Osteoblast (primary cell): ENCODE data around the gene ESPL1. TPM values are rescaled to one million over a fixed set of nuclear protein-coding genes. Genes with fewer than 3 reads are reported as not detected.

Source experiments
- DNase-seq: peaks from one replicate; pipeline ENCODE4 v3.0.0; 2011; ENCODE audit warnings: low spot score, mixed read lengths; ENCODE audit not compliant: insufficient read length; ENCODE audit errors: missing footprints
- H2AFZ ChIP-seq: 2 replicates; pipeline ENCODE4 v1.6.0; 2011; ENCODE audit warnings: mild to moderate bottlenecking, low read length
- H3K27ac ChIP-seq: 2 replicates; pipeline ENCODE4 v1.5.1; 2011; ENCODE audit warnings: mild to moderate bottlenecking, low read depth, low read length, moderate library complexity
- H3K27me3 ChIP-seq: 2 replicates; pipeline ENCODE4 v1.6.0; 2012; ENCODE audit warnings: mild to moderate bottlenecking, control low read depth, inconsistent platforms, low read length, moderate library complexity; ENCODE audit not compliant: insufficient read depth
- H3K36me3 ChIP-seq: 2 replicates; pipeline ENCODE4 v1.5.1; 2011; ENCODE audit warnings: mild to moderate bottlenecking, low read length, control low read depth, moderate library complexity; ENCODE audit not compliant: insufficient read depth
- H3K4me1 ChIP-seq: 2 replicates; pipeline ENCODE4 v1.5.1; 2011; ENCODE audit warnings: mild to moderate bottlenecking, low read length, control low read depth, moderate library complexity; ENCODE audit not compliant: insufficient read depth
- H3K4me2 ChIP-seq: 2 replicates; pipeline ENCODE4 v1.6.0; 2011; ENCODE audit warnings: mild to moderate bottlenecking, low read length; ENCODE audit not compliant: insufficient read depth
- H3K4me3 ChIP-seq: fragments of 200-600 bp; sonication (generic); 3 replicates; pipeline ENCODE4 v1.5.1; 2012; ENCODE audit warnings: mild to moderate bottlenecking, low read length, inconsistent platforms; ENCODE audit not compliant: insufficient read depth
- H3K79me2 ChIP-seq: 2 replicates; pipeline ENCODE4 v1.6.0; 2012; ENCODE audit warnings: mild to moderate bottlenecking, low read length, control low read depth, inconsistent platforms; ENCODE audit not compliant: insufficient read depth
- H3K9me3 ChIP-seq: 2 replicates; pipeline ENCODE4 v1.5.1; 2011; ENCODE audit warnings: low read depth, low read length, control low read depth
- H4K20me1 ChIP-seq: 2 replicates; pipeline ENCODE4 v1.6.0; 2012; ENCODE audit warnings: mild to moderate bottlenecking, low read length, control low read depth; ENCODE audit not compliant: insufficient read depth
- total RNA-seq: library from RNA; depleted of rRNA; stranded (reverse); fragments of >200 nt; gene quantifications from 2 replicates; pipeline ENCODE4 v1.2.3, GENCODE V29; 2012
- TF ChIP-seq, protein P1 (sequence below): IDR thresholded peaks from 2 replicates; pipeline ENCODE4 v1.5.1; 2011; ENCODE audit warnings: mild to moderate bottlenecking, low read depth, low read length, moderate library complexity; ENCODE audit errors: extremely low read depth

ESPL1 gene
- total RNA-seq, 1 donor: 0.72 TPM

DNA sequence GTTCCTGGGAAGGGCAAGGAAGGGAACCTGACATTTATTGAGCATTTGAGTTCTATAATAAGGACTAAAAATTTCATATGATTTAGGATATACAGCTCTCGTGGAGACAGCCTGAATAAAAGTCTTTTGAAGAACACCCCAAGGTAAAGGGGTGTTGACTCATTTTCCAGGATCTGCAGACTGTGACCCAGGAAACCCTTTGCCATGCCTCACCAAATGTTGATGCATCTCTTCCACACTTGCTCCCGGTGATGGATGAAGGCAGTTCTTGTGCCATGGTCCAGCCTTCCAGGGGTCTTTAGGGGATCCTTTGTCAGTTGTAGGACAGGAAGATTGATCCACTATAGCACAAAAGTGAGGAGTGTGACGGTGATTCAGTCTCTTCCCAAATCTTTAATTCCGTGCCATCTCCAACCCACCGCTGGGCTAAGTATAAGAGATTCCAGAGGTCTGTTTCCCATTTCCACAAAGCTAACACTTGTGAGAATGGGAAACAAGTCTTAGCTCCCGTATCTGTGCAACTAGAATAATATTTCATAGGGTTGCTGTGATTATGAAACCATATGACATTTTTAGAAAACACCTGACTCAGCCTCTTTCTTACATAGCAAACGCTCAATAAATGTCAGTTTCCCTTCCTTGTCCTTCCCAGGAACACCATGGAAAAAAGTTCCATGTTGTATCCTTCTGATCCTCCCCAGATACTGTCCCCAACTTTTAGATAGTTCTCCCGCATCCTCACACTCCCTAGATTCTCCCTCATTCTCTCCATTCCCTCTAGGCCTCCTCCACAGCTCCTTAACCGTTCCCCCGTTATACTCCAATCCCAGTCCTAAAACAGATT is 52.5 kb downstream of the ESPL1 start:
- DNase-seq: peak; percentile 62
- H3K36me3 ChIP-seq: peaks cover 6% of the 10 kb centered on the region
- TF ChIP-seq, protein P1, sequence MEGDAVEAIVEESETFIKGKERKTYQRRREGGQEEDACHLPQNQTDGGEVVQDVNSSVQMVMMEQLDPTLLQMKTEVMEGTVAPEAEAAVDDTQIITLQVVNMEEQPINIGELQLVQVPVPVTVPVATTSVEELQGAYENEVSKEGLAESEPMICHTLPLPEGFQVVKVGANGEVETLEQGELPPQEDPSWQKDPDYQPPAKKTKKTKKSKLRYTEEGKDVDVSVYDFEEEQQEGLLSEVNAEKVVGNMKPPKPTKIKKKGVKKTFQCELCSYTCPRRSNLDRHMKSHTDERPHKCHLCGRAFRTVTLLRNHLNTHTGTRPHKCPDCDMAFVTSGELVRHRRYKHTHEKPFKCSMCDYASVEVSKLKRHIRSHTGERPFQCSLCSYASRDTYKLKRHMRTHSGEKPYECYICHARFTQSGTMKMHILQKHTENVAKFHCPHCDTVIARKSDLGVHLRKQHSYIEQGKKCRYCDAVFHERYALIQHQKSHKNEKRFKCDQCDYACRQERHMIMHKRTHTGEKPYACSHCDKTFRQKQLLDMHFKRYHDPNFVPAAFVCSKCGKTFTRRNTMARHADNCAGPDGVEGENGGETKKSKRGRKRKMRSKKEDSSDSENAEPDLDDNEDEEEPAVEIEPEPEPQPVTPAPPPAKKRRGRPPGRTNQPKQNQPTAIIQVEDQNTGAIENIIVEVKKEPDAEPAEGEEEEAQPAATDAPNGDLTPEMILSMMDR: no peak

DNA sequence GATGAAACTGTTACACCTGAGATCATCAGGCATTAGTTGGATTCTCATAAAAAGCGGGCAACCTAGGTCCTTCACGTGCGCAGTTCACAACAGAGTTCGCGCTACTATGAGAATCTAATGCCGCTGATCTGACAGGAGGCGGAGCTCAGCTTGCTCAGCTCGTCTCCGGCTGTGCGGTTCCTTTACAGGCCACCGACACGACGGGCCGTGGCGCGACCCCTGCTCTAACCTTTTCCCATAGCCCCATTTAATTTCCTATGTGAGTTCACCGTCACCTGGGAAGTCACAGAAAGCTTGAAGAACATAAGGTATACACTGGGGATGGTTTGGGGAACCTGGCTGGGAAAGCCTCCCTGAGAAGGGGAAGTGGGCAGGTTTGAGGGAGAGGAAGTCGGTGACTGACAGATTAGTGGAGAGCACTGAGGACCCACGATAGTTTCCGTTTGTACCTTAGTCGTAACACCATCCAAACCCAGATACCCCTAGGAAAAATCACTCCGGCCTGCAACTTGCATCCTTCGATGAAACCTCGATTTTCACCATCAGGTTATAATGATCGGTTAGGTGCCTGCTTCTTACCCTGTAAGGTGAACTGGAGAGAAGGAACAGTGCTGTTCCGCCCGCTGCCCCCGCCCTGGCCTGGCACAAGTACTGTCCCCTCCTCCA is 56.1 kb downstream of the ESPL1 start:
- Histone ChIP-seq H3K36me3 (no peaks in the 10 kb centered on the region), H3K4me3 (peak overlapping the region; percentile 80), H3K9me3 (no peaks in the 10 kb centered on the region), H3K79me2 (peaks cover 10% of the 10 kb centered on the region), H4K20me1 (no peaks in the 10 kb centered on the region), H3K4me2 (peak overlapping the region; percentile 71), H3K27ac (no peak overlapping the region), H3K4me1 (peaks cover 21% of the 10 kb centered on the region), H2AFZ (peak overlapping the region; percentile 85), H3K27me3 (no peaks in the 10 kb centered on the region)
- TF ChIP-seq, protein P1: no peak
- DNase-seq: peak; percentile 66

More for the DNA sequence above, 52.5 kb downstream of the ESPL1 start:
- Histone ChIP-seq H3K9me3 (no peaks in the 10 kb centered on the region), H3K27ac (peak overlapping the region; percentile 92), H3K4me2 (peak overlapping the region; percentile 95), H3K27me3 (no peaks in the 10 kb centered on the region), H3K4me1 (peaks cover 21% of the 10 kb centered on the region), H3K79me2 (peaks cover 17% of the 10 kb centered on the region), H3K4me3 (peak overlapping the region; percentile 96), H4K20me1 (no peaks in the 10 kb centered on the region), H2AFZ (peak overlapping the region; percentile 98)

DNA sequence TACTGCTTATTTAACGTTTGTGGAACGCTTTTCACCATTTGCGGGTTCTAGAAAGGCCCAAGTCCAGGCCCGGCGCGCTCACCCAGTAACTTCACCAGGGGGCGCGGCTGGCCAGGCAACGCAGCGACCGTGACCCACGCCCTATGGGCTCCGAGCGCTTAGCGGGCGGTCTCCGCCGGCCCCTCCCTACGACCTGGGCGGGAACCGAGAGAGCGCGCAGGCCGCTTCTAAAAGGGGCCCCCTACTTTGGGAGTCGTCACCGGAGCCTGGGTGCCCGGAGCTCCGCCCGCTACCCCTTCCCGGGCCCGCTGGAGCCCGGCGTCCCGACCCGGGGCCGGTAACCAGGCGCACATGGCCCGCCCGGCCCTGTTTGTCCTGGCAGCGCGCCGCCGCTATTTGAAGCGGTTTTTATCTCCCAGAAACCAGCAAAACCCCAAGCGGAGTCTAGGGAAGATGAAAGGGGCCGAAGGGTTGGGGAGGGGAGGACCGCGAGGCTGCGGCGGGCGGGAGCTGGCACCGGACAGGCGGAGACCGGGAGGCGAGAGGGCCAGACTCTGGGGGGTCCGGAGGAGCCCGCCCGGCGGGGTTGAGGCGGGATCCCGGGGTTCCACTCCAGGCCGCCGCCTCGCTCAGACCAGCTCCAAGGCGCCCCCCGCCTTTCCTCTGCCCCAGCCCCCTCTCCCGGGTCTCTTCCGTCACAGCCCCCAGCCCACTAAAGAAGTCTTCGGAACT is 56.8 kb downstream of the ESPL1 start:
- DNase-seq: peak; percentile 99
- H3K9me3 ChIP-seq: no peaks in the 10 kb centered on the region
- peak overlapping the region; percentile 71 for H3K4me2 ChIP-seq
- peaks cover 7% of the 10 kb centered on the region for H3K79me2 ChIP-seq
- H2AFZ ChIP-seq: peak overlapping the region; percentile 85
- no peaks in the 10 kb centered on the region for H3K36me3 ChIP-seq
- no peaks in the 10 kb centered on the region for H4K20me1 ChIP-seq
- H3K4me3 ChIP-seq: peak overlapping the region; percentile 80
- TF ChIP-seq, protein P1: peak; percentile 68
- no peaks in the 10 kb centered on the region for H3K27me3 ChIP-seq
- H3K27ac ChIP-seq: no peak overlapping the region
- peaks cover 21% of the 10 kb centered on the region for H3K4me1 ChIP-seq
